ENCODE results near the gene SCO1. TPM values are rescaled to one million over a fixed set of nuclear protein-coding genes. Genes with fewer than 3 reads are reported as not detected.

The SCO1 gene
- total and polyA plus RNA-seq, 8 donors: 8.0 to 61.1 (median 13.4) TPM

GRCh38 chr17:10648381-10648780 lies 49.0 kb downstream of the SCO1 start:
- DNase-seq: no peak
- WGBS, 5 donors: 93 to 95% (median 94%) methylated on average over 5 of the region's 5 CpGs
- H3K27me3 ChIP-seq: no peaks in the 10 kb centered on the region
- peaks cover 0 to 6% (median 2%) of the 10 kb centered on the region in 4 donors for H3K4me1 ChIP-seq
- H3K27ac ChIP-seq: no peak overlapping the region
- intact Hi-C loops (cut with DNase I; ENCODE audit: low total_unique reads): loop anchor here (10.0 kb wide), 1 partner anchor 196 kb away; no protein-coding TSS in a partner anchor
- H3K9me3 ChIP-seq: no peaks in the 10 kb centered on the region
- peaks cover 8 to 34% (median 16%) of the 10 kb centered on the region in 4 donors for H3K36me3 ChIP-seq
- H3K4me3 ChIP-seq: no peak overlapping the region
- TF ChIP-seq POLR2A (IDR thresholded peaks at IDR 0.05): no peak
- TF ChIP-seq POLR2AphosphoS5 (IDR thresholded peaks at IDR 0.05): no peak
- no peak for TF ChIP-seq EP300 (IDR thresholded peaks at IDR 0.05)
- TF ChIP-seq CTCF (IDR thresholded peaks at IDR 0.05): no peak

- H3K36me3 ChIP-seq: peaks cover 8 to 53% (median 34%) of the 10 kb centered on the region in 4 donors
- DNase-seq: peak; percentile 82 to 93
- peaks cover 0 to 6% (median 2%) of the 10 kb centered on the region in 4 donors for H3K4me1 ChIP-seq
- H3K4me3 ChIP-seq: no peak overlapping the region
- TF ChIP-seq CTCF (IDR thresholded peaks at IDR 0.05): peak in 5 of 7 experiments; percentile 74 to 84 (median 78)
- no peak for TF ChIP-seq POLR2A (IDR thresholded peaks at IDR 0.05)
- TF ChIP-seq EP300 (IDR thresholded peaks at IDR 0.05): no peak
- no peak for TF ChIP-seq POLR2AphosphoS5 (IDR thresholded peaks at IDR 0.05)
- no peaks in the 10 kb centered on the region for H3K27me3 ChIP-seq
- H3K9me3 ChIP-seq: no peaks in the 10 kb centered on the region
- no peak overlapping the region for H3K27ac ChIP-seq
- 33 to 45% (median 41%) methylated on average over 8 of the region's 8 CpGs for WGBS, 5 donors
- intact Hi-C loops (cut with DNase I; ENCODE audit: low total_unique reads): loop anchor here (10.0 kb wide), 1 partner anchor 198 kb away; no protein-coding TSS in a partner anchor
These were observed 50.8 kb downstream of the SCO1 start for GRCh38 chr17:10646392-10646990.

GRCh38 chr17:10640475-10640874 lies 56.9 kb downstream of the SCO1 start:
- intact Hi-C loops (cut with DNase I; ENCODE audit: low total_unique reads): loop anchor here (10.0 kb wide), 1 partner anchor 204 kb away; no protein-coding TSS in a partner anchor
- H3K36me3 ChIP-seq: peaks cover 8 to 92% (median 71%) of the 10 kb centered on the region in 4 donors
- H3K27me3 ChIP-seq: no peaks in the 10 kb centered on the region
- no peaks in the 10 kb centered on the region for H3K9me3 ChIP-seq
- H3K4me3 ChIP-seq: no peak overlapping the region
- no peaks in the 10 kb centered on the region for H3K4me1 ChIP-seq
- WGBS, 5 donors: 59 to 83% (median 76%) methylated on average over 3 of the region's 3 CpGs
- TF ChIP-seq POLR2AphosphoS5 (IDR thresholded peaks at IDR 0.05): no peak
- no peak overlapping the region for H3K27ac ChIP-seq
- DNase-seq: no peak

- H3K4me3 ChIP-seq: no peak overlapping the region
- no peaks in the 10 kb centered on the region for H3K4me1 ChIP-seq
- H3K9me3 ChIP-seq: no peaks in the 10 kb centered on the region
- WGBS, 5 donors: 90 to 94% (median 92%) methylated on average over 25 of the region's 25 CpGs
- no peak for DNase-seq
- no peak for TF ChIP-seq POLR2AphosphoS5 (IDR thresholded peaks at IDR 0.05)
- TF ChIP-seq CTCF (IDR thresholded peaks at IDR 0.05): no peak
- no peak for TF ChIP-seq POLR2A (IDR thresholded peaks at IDR 0.05)
- no peak for TF ChIP-seq EP300 (IDR thresholded peaks at IDR 0.05)
- intact Hi-C loops (cut with DNase I; ENCODE audit: low total_unique reads): no loop called here
- peaks cover 6 to 92% (median 79%) of the 10 kb centered on the region in 4 donors for H3K36me3 ChIP-seq
- H3K27ac ChIP-seq: no peak overlapping the region
- no peaks in the 10 kb centered on the region for H3K27me3 ChIP-seq
These were observed 59.2 kb downstream of the SCO1 start for GRCh38 chr17:10638151-10638550.

- Histone ChIP-seq H3K36me3 (peaks cover 0 to 84% (median 58%) of the 10 kb centered on the region in 4 donors), H3K27me3 (no peaks in the 10 kb centered on the region), H3K4me1 (no peaks in the 10 kb centered on the region), H3K4me3 (no peak overlapping the region), H3K9me3 (no peaks in the 10 kb centered on the region), H3K27ac (no peak overlapping the region)
- WGBS, 5 donors: 91 to 94% (median 92%) methylated on average over 14 of the region's 14 CpGs
- intact Hi-C loops (cut with DNase I; ENCODE audit: low total_unique reads): no loop called here
- no peak for DNase-seq
- TF ChIP-seq POLR2AphosphoS5 (IDR thresholded peaks at IDR 0.05) (no peak), POLR2A (IDR thresholded peaks at IDR 0.05) (no peak), CTCF (IDR thresholded peaks at IDR 0.05) (no peak), EP300 (IDR thresholded peaks at IDR 0.05) (no peak)
These were observed 62.0 kb downstream of the SCO1 start for GRCh38 chr17:10635290-10635689.

All from stomach (tissue), 9 donors.